Activated CD4-positive, alpha-beta T cell treated with anti-CD3 and anti-CD28 coated beads for 24 hours (primary cell): Measurements from ENCODE around the gene LCN10.
"Not testable (repeated sequence)": the region's sequence is repeated elsewhere in the genome, so short reads cannot be mapped to it uniquely, and the experiment has no call there.

Source experiments
- DNase-seq, 2 donors: peaks; one replicate each; pipeline ENCODE4 v3.0.0-alpha.2; 2020; ENCODE audit warnings: low read depth in 2 of 2

Gene LCN10

GRCh38 chr9:136742591-136743391 is at the start of gene LCN10:
TSS of gene LCN10 (minus strand) at chr9:136742940. CDS start at chr9:136742903, 37 bp downstream.
- DNase-seq, result no peak

DNA sequence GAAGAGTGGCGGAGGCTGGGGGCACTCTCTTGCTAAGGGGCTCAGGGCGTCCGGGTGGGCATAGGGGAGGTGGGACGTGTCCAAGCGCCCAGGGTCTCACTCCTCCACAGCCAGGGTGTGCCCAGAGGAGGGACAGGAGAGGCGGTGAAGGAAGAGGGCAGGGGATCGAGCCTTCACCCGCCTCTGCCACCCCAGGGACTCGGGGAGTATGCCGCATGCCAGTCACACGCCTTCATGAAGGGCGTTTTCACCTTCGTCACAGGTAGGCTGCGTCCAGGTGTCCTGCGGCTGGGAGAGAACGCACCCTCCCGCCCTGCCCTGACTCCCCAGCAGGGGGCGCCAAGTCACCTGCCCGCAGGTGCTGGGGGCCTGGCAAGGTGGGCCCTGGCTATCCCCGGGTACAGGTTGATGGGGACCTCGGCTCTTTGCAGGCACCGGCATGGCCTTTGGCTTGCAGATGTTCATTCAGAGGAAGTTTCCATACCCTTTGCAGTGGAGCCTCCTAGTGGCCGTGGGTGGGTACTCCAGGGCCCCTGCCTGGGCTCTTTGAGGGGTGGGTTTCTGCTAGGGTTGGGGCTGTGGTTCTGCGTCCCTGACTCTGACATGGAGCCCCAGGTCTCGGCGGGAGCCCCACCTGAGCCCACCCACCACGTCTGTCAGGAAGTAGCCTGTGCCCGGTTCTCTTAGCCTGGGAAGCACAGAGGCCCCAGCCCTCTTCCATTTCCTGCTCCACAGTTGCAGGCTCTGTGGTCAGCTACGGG is 49.0 kb upstream of the LCN10 start:
- DNase-seq, result peak; percentile 38 to 56

GRCh38 chr9:136790640-136791515 is 48.1 kb upstream of the LCN10 start, which contains the start of gene TMEM141:
TSS of gene TMEM141 (plus strand) at chr9:136791344. CDS start at chr9:136791371, 27 bp downstream.
- peak; percentile 100 for DNase-seq

DNA sequence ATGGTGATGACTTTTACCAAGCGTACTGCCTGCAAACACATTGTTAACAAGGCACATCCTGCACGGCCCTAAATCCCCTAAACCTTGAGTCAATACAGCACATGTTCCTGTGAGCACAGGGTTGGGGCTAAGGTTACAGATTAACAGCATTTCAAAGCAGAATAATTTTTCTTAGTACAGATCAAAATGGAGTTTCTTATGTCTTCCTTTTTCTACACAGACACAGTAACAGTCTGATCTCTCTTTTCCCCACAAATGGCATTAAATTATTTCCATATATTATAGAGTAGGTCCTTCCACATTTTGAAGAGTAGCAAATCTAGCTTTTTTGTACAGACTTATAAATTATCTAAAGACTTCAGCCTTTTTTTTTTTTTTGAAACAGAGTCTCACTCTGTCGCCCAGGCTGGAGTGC is 46.8 kb upstream of the LCN10 start:
- no peak for DNase-seq

DNA sequence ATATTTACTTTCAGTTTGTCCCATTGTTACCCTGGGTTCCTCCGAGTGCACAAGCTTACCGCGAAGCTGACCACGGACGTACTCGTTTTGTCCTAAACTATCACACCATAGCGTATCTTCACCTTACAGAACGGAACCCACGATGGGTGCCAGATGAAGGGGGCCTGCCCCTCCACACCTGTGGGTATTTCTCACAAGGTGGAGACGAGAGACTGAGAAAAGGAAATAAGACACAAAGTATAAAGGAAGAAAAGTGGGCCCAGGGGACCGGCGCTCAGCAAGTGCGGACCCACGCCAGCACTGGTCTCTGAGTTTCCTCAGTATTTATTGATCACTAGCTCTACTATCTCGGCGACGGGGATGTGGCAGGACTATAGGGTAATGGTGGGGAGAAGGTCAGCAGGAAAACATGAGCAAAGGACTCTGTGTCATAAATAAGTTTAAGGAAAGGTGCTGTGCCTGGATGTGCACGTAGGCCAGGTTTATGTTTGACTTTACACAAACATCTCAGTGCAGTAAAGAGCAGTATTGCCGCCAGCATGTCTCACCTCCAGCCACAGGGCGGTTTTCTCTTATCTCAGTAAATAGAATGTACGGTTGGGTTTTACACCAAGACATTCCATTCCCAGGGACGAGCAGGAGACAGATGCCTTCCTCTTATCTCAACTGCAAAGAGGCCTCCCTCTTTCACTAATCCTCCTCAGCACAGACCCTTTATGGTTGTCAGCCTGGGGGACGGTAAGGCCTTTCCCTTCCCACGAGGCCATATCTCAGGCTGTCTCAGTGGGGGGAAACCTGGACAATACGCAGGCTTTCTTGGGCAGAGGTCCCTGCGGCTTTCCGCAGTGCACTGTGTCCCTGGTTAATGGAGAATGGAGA is 46.1 kb upstream of the LCN10 start:
- not testable (repeated sequence) for DNase-seq

DNA sequence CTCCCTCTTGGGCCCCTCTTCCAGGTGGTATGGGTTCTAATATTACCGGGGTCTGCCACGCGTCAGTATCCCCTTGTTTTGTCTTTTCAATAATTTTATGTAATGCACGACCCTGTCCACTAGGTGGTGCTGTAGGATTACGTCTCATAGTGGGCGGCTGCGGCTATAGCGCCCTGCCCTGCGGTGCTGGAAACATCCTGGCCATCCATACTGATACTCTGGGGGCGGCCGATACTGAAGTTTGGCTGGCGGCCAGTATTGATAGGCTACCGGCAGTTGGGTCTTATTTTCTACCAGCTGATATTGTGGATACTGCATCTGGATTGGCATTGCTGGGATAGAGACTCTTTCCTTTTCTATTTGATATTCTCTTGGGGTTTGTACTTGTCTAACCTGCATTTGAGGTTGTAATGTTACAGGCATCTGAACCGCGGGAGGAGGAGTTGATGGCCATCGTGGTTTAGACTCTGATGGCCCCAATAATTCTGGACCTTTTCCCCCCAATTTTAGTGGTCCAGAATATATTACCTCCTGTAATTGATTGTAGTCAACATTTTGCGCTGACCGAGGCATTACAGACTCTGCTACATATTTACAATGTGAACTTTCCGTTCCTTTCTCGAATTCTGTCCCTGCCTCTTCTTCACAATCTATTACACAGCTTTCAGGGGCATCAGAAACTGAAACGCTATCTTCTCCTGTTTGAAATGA is 45.1 kb upstream of the LCN10 start:
- peak; percentile 50 to 64 for DNase-seq

DNA sequence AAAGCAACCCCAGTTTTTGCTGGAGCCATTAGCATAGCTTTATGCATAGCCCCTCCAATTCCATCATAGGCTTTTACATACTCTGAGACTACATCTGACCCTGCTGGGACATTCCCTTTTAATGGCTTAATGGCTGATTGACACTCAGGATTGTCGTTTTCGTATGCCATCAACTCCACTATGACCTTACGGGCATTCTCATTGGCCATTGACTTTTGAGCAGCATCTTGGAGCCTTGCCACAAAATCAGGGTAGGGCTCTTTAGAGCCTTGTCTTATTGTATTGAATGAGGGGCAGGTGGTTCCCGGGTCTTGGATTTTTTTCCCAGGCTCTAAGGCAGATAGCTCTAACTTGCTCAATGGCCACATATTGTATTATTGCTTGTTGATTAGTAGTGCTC is 44.2 kb upstream of the LCN10 start:
- DNase-seq, result not testable (repeated sequence)

DNA sequence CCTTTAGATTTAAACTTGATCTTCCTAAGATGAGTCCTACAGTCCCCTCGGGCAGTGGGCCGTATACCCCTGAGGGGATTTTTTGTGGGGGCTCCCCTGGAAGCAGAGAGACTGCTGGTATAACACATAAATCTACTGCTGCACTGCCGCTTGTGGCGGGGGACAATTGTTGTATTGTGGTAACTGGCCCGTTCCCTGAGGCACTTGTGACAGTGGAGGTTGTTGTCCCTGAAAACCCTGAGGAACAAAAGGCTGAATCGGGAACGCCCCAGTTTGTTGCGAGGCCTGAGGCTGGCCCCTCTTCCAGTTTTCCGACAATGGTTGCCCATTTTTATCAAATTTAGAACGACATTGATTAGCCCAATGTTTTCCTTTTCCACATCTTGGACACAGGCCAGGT is 43.7 kb upstream of the LCN10 start:
- no peak for DNase-seq

DNA sequence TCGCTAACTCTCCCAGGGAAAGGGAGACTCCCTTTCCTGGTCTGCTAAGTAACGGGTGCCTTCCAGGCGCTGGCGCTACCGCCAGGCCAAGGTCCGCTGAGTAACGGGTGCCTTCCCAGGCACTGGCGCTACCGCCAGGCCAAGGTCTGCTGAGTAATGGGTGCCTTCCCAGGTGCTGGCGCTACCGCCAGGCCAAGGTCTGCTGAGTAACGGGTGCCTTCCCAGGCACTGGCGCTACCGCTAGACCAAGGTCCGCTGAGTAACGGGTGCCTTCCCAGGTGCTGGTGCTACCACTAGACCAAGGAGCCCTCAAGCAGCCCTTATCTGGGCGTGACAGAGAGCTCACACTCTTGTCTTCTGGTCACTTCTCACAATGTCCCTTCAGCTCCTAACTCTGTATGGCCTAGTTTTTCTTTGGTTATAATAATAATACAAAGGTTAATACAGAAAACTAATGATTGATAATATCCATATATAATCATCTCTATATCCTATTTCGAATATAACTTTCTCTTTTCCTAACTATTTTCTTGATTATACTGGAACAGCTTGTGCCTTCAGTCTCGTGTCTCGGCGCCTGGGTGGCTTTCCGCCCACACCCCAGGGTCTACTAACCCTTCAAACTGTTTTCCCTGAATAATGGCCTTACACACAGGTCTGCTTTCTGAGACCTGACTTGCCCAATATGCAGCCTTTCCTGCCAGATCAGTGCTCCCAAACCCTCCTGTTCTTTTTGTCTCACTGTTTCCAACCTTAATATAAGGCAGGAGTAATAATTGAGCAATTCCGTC is 43.0 kb upstream of the LCN10 start:
- DNase-seq, result not testable (repeated sequence)

GRCh38 chr9:136784997-136785361 is 42.2 kb upstream of the LCN10 start:
- no peak for DNase-seq

- DNase-seq, result no peak
Measured at GRCh38 chr9:136784249-136784996, 41.7 kb upstream of the LCN10 start.

GRCh38 chr9:136782452-136782851 is 39.7 kb upstream of the LCN10 start:
- no peak for DNase-seq

- DNase-seq, result no peak
Measured at GRCh38 chr9:136779808-136780207, 37.1 kb upstream of the LCN10 start.

DNA sequence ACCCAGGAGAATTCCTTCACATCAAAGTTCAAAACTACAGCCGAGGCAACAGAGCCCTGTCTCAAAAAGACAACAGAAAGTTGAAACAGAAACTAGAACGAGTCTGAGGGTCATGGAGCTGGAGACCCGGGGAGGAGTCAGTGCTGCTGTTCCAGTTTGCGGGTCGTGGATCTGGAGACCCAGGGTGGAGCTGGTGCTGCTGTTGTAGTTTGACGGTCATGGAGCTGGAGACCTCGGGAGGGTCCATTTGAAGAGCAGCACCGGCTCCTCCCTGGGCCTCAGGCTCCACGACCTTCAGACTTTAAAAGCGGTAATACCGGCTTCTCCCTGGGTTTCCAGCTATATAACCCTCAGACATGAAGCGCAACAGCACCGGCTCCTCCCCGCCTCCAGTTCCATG is 34.6 kb upstream of the LCN10 start:
- DNase-seq, result no peak

- no peak for DNase-seq
Measured at GRCh38 chr9:136776947-136777346, 34.2 kb upstream of the LCN10 start.

- no peak for DNase-seq
Measured at GRCh38 chr9:136775191-136775590, 32.5 kb upstream of the LCN10 start.

DNA sequence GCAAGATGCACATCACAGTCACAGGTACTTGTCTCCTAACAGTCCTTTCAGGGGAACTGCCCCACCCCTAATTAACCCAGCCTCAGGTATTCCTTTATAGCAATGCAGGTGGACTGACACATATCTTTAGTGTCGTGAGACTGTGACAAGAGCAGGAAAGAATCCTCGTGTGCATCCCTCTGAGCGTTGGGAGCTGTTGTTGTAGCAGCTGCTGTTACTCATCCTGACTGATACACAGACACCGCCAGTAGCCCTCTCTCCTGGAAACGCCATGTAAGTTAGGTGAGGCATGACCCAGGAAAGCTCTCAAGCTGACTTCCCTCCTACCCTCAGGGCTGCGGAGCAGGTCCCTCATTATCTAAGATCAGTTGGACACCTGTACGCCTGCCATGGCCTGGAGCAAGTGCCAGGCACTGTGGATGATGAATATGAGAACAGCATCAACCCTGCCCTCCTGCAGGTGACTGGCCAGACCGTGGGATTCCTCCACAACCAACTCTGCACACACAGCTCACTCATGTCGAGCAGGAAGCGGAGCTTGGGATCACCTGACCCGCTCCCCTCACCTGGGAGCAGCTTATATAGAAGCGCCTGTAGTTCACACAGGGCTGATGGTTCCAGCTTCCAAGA is 31.8 kb upstream of the LCN10 start:
- no peak for DNase-seq

GRCh38 chr9:136773386-136774044 is 30.8 kb upstream of the LCN10 start:
- DNase-seq, result no peak
